Lung (tissue), 12 donors: ENCODE measurements around the gene ITPR1. TPM values are rescaled to one million over a fixed set of nuclear protein-coding genes. Genes with fewer than 3 reads are reported as not detected.

Experiments used
- ATAC-seq: fragments of 200-7000 bp; cut with Tn5 transposase; one replicate; pipeline ENCODE4 v1.9.1; 2020; ENCODE audit warnings: moderate number of reproducible peaks; ENCODE audit not compliant: insufficient read depth, low FRiP score
- DNase-seq, 3 donors: peaks; one replicate each; pipeline ENCODE4 v3.0.0-alpha.2; 2013 to 2017
- H3K27ac ChIP-seq, 2 donors: one replicate each; pipeline ENCODE4 v1.5.1; 2013; ENCODE audit warnings: mild to moderate bottlenecking in 2 of 2, moderate library complexity in 2 of 2, control low read depth in 1 of 2, inconsistent platforms in 1 of 2, low read depth in 1 of 2, low read length in 1 of 2
- H3K27me3 ChIP-seq, 3 donors: one replicate each; pipeline ENCODE4 v1.5.1; 2013; ENCODE audit warnings: low read length in 2 of 3; ENCODE audit not compliant: control insufficient read depth in 3 of 3, insufficient read depth in 3 of 3
- H3K36me3 ChIP-seq, 4 donors: one replicate each; pipeline ENCODE4 v1.5.1; 2013; ENCODE audit warnings: low read length in 4 of 4, mild to moderate bottlenecking in 1 of 4, moderate library complexity in 1 of 4; ENCODE audit not compliant: control insufficient read depth in 4 of 4, insufficient read depth in 4 of 4
- H3K4me1 ChIP-seq, 5 donors: one replicate each; pipeline ENCODE4 v1.5.1; 2013; ENCODE audit warnings: low read length in 5 of 5, mild to moderate bottlenecking in 2 of 5, moderate library complexity in 1 of 5; ENCODE audit not compliant: control insufficient read depth in 5 of 5, insufficient read depth in 5 of 5
- H3K4me3 ChIP-seq: one replicate; pipeline ENCODE4 v1.5.1; 2013; ENCODE audit warnings: mild to moderate bottlenecking, control low read depth, moderate library complexity
- H3K9ac ChIP-seq, 2 donors: one replicate each; pipeline ENCODE4 v1.5.1; 2013; ENCODE audit warnings: low read length in 2 of 2, control low read depth in 1 of 2; ENCODE audit not compliant: insufficient read depth in 1 of 2
- H3K9me3 ChIP-seq, 4 donors: one replicate each; pipeline ENCODE4 v1.5.1; 2013; ENCODE audit warnings: low read length in 3 of 4, mild to moderate bottlenecking in 1 of 4, moderate library complexity in 1 of 4; ENCODE audit not compliant: control insufficient read depth in 4 of 4, insufficient read depth in 3 of 4
- WGBS, 2 donors: extraction: QIAGEN DNeasy Blood & Tissue Kit; methylation state at CpG; one replicate each; pipeline ENCODE4 v1.1.7; 2013; 5-methylcytosine and 5-hydroxymethylcytosine counted together
- polyA plus RNA-seq, 2 donors: library from polyadenylated mRNA; stranded (reverse); fragments of 200-250 nt; gene quantifications; one replicate each; pipeline ENCODE4 v1.2.1, GENCODE V29; 2013
- total RNA-seq, 2 donors: library from RNA; depleted of rRNA in 1 of 2; stranded (reverse); fragments of >200 nt in 1 of 2; gene quantifications; one replicate each; pipeline ENCODE4 v1.2.1, GENCODE V29; 2014 to 2021
- TF ChIP-seq, protein P1 (sequence below): IDR thresholded peaks from 2 replicates; pipeline ENCODE4 v1.5.1; 2012; ENCODE audit warnings: mild to moderate bottlenecking; ENCODE audit errors: control extremely low read depth, extremely low read depth
- donor health status: control.
- donor health status: control.
- donor health status: Bipolar disorder and iron deficiency.
- donor health status: healthy.
- donor health status: DM: yes; HTN: yes; CAD: no.

The ITPR1 gene
- total and polyA plus RNA-seq, 4 donors = 12.4 to 152 (median 44.1) TPM

DNA sequence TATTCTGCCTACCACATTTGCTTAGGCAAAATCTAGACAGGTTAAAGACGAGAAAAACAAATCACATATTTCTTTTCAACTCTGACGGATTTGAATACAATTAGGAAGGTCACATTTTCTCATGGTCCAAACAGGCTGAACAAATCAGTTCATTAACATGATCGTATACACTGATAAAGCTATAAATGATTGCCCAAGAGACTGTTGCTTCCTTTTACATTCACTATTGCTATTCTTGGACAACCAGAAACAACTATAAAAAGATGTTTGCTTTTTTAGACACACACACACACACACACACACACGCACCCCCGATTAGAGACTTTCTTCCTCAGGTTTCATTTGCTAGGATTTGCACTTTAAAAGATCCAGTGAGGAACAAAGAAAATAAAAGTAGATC lies 363.8 kb downstream of the ITPR1 start:
- Histone ChIP-seq H3K9me3 (peaks cover 0 to 4% (median under 1%) of the 10 kb centered on the region in 4 donors), H3K4me3 (no peak overlapping the region), H3K27me3 (no peaks in the 10 kb centered on the region), H3K27ac (no peak overlapping the region), H3K36me3 (no peaks in the 10 kb centered on the region), H3K9ac (no peak overlapping the region), H3K4me1 (peaks cover 0 to 4% (median 0%) of the 10 kb centered on the region in 5 donors)
- TF ChIP-seq, protein P1, sequence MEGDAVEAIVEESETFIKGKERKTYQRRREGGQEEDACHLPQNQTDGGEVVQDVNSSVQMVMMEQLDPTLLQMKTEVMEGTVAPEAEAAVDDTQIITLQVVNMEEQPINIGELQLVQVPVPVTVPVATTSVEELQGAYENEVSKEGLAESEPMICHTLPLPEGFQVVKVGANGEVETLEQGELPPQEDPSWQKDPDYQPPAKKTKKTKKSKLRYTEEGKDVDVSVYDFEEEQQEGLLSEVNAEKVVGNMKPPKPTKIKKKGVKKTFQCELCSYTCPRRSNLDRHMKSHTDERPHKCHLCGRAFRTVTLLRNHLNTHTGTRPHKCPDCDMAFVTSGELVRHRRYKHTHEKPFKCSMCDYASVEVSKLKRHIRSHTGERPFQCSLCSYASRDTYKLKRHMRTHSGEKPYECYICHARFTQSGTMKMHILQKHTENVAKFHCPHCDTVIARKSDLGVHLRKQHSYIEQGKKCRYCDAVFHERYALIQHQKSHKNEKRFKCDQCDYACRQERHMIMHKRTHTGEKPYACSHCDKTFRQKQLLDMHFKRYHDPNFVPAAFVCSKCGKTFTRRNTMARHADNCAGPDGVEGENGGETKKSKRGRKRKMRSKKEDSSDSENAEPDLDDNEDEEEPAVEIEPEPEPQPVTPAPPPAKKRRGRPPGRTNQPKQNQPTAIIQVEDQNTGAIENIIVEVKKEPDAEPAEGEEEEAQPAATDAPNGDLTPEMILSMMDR = no peak
- WGBS, 2 donors = 53 to 55% methylated on average over 5 of the region's 5 CpGs
- ATAC-seq = no peak
- no peak for DNase-seq

DNA sequence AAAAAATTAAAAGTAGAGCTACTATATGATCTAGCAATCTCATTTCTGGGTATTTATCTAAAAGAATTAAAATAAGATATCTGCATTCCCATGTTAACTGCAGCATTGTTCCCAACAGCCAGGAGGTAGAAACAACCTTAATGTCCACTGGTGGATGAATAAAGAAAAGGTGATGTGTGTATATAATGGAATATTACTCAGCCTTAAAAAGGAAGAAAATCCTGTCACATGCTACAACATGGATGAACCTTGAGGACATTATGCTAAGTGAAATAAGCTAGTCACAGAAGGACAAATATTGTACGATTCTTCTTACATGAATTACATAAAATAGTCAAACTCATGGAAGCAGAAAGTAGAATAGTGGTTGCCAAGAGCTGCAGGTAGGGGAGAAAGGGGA lies 366.6 kb downstream of the ITPR1 start:
- no peaks in the 10 kb centered on the region for H3K36me3 ChIP-seq
- no peak overlapping the region for H3K9ac ChIP-seq
- H3K27me3 ChIP-seq = no peaks in the 10 kb centered on the region
- TF ChIP-seq, protein P1 = no peak
- H3K27ac ChIP-seq = no peak overlapping the region
- peaks cover 0 to 4% (median under 1%) of the 10 kb centered on the region in 4 donors for H3K9me3 ChIP-seq
- H3K4me3 ChIP-seq = no peak overlapping the region
- DNase-seq (no peak), ATAC-seq (no peak)
- H3K4me1 ChIP-seq = peaks cover 0 to 4% (median 0%) of the 10 kb centered on the region in 5 donors
- 87 to 98% methylated on average over 1 of the region's 1 CpG for WGBS, 2 donors

DNA sequence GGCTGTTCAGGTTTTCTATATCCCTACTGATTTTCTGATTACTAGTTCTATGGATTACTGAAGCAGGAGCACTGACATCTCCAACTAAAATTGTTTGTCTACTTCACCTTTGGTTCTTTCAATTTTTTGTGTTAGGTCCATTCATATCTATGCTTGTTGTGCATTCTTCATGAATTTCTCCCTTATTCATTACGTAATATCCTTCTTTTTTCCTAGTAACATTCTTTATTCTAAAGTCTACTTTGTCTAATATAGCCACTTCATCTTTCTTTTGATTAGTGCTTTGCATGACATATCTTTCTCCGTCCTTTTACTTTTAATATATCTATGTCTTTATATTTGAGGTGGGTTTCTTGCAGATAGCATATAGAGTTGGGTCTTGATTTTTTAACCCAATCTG lies 369.8 kb downstream of the ITPR1 start:
- Histone ChIP-seq H3K4me1 (peaks cover 0 to 17% (median 5%) of the 10 kb centered on the region in 5 donors), H3K9ac (no peak overlapping the region), H3K27me3 (no peaks in the 10 kb centered on the region), H3K9me3 (peaks cover 0 to 4% (median under 1%) of the 10 kb centered on the region in 4 donors), H3K27ac (no peak overlapping the region), H3K36me3 (no peaks in the 10 kb centered on the region), H3K4me3 (no peak overlapping the region)
- 97% methylated on average over 2 of the region's 2 CpGs for WGBS, 2 donors
- ATAC-seq (no peak), DNase-seq (no peak)
- TF ChIP-seq, protein P1 = no peak

DNA sequence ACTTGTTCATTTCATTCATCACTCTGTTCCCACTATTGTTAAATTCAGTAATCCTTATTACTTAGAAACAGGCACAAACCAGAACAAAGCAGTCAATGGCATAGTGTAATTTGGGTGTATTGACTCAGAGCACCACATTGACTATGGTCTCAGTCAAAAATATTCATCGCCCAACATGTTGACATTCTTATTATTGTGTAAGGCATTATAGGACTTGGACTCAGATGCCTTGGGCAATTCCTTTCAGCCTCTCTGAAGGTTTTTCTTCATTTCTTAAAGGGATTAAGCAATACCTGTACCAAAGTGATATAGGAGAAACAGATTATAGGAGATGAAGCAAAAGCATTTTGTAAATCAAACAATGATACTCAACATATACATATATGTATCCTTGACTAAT lies 371.4 kb downstream of the ITPR1 start:
- TF ChIP-seq, protein P1 = no peak
- peaks cover 0 to 26% (median 7%) of the 10 kb centered on the region in 5 donors for H3K4me1 ChIP-seq
- no peaks in the 10 kb centered on the region for H3K36me3 ChIP-seq
- no peak for DNase-seq
- WGBS, 2 donors = 38 to 77% methylated on average over 1 of the region's 1 CpG
- H3K27me3 ChIP-seq = no peaks in the 10 kb centered on the region
- no peak overlapping the region for H3K9ac ChIP-seq
- no peak for ATAC-seq
- H3K27ac ChIP-seq = no peak overlapping the region
- no peak overlapping the region for H3K4me3 ChIP-seq
- peaks cover 0 to 4% (median under 1%) of the 10 kb centered on the region in 4 donors for H3K9me3 ChIP-seq
